ENCODE measurements around the gene PPP1R13B. TPM values are rescaled to one million over a fixed set of nuclear protein-coding genes. Genes with fewer than 3 reads are reported as not detected.

Gene PPP1R13B
- total RNA-seq, 2 donors from 2014 or later, result 17.8 to 29.6 TPM

DNA sequence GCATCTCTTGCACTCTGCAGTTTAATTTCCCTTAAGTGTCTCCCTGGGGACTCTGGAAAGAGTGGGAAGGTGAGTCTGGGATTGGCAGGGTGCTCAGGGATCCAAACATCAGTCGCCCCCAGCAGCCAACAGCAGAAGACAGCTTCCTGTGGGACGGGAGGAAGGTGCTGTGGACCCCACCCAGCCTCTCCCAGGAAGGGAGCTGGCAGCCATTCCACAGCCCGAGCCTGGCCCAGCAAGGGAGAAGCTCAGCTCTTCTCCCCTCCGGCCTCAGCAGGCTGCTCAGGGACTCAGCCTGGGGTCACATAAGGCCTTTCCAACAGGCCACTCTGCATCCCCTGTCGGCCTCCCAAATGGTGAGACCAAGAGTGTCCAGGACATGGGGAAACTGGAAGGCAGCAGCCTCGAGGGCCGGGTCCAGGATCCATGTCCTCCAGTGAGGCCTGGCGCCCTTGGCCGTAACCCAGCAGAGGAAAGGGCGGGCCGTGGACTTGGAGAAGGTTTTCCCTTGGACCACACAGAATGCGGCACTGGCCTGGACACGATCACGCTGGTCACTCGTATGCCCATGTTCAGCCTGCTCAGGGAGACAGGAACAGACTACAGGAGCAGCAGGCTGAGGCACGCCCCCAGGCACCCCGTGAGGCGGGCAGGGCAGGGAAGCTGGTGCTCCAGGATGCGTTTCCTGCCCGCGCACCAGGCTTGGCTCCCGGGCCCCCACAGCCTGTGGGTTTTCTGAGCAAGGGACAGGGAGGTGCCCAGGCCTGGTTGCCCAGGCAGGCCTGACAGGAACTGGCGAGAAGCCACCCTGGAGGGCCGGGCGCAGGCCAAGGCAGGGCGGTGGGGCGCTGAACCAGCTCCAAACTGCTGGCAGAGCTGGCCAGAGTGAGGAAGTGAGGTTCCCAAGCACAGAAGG lies 135.6 kb downstream of the PPP1R13B start:
- DNase-seq (ENCODE audit: low spot score), result peak; percentile 88
- intact Hi-C loops (cut with DNase I), result no loop called here

GRCh38 chr14:103710771-103711377 lies 136.5 kb downstream of the PPP1R13B start:
- no peak for DNase-seq (ENCODE audit: low spot score)
- intact Hi-C loops (cut with DNase I), result no loop called here

DNA sequence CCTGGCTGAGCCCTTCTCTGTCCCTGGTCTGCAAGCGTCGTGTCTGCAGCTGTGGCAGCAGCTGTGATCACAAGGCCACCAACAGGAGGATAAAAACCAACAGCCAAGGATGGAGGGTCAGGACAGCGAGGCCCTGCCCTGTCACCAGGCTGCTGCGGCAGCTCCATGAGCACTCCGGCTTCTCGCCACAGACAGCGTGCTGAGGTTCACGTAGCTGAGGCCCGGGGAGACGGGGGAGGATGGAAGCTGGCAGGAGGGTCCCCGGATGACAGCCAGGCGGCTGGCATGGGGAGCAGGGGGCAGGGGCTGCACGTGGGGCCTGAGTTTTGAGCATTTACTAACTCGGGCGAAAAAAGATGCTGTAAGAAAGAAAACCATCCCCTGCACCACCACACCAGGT lies 137.6 kb downstream of the PPP1R13B start:
- DNase-seq (ENCODE audit: low spot score), result no peak
- intact Hi-C loops (cut with DNase I), result no loop called here

DNA sequence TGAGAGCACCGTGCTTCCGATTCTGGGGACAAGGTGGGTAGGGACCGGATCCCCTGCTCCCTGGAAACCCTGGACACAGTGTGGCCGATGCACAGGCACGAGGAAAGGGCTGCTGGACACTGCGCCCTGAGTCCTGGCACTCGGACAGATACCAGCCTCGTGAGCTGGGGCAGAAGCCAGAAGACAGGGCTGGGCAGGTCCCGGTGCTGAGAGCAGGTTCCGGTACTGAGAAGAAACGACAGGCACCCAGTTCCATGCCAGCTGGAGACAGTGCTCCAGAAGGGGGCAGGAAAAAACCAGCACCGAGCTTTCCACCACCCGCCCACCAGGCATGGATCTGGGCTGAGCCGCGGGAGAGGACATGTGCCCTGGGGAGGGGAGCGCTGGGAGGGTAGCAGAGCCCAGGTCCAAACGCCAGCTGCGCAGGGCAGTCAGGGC lies 138.6 kb downstream of the PPP1R13B start:
- DNase-seq (ENCODE audit: low spot score), result no peak
- intact Hi-C loops (cut with DNase I), result no loop called here

DNA sequence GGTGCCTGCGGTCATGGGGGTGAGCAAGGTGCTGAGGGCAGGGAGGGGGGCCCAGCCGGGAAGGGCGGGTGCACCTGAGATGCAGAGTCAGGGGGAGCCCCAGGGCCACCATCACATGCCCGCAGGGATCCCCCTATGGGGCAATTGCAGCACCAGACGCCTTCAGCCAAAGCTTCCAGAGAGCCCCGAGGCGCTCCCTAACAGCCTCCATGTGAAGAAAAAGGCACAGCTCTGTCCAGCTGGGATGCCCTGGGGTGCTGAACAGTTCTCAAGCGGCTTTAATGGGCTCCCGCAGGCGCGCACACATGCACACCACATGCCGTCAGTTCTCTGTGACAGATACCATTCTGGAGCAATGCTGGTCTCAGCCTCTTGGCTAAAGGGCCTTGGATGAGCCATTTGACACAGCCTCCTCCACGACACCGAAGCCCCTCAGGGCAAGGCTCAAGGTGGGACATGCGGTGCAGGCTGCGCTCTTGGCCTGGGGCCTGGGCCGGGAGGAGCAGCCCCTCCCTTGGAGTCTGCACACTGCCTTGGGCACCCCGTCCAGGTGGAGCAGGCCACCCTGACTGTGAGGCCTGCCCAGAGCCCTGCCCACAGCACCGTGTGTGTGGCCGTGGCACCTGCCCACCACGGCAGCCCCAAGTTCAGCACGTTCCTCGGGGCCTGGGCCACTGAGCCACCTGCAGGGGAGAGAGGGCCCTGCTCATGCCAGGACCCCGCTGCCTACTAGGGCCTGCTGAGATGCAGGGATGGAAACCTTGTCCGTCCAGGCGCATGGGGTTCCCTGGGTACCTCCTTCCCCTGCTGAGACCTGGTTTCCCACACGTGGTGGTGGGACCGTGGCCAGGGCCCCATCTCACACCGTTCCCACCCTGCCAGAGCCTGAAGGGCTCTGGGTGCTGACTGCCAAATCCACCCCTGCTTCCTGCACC lies 139.8 kb downstream of the PPP1R13B start:
- DNase-seq (ENCODE audit: low spot score), result no peak
- intact Hi-C loops (cut with DNase I), result no loop called here

- intact Hi-C loops (cut with DNase I), result no loop called here
- no peak for DNase-seq (ENCODE audit: low spot score)
These were observed 140.6 kb downstream of the PPP1R13B start for GRCh38 chr14:103706551-103707328.

DNA sequence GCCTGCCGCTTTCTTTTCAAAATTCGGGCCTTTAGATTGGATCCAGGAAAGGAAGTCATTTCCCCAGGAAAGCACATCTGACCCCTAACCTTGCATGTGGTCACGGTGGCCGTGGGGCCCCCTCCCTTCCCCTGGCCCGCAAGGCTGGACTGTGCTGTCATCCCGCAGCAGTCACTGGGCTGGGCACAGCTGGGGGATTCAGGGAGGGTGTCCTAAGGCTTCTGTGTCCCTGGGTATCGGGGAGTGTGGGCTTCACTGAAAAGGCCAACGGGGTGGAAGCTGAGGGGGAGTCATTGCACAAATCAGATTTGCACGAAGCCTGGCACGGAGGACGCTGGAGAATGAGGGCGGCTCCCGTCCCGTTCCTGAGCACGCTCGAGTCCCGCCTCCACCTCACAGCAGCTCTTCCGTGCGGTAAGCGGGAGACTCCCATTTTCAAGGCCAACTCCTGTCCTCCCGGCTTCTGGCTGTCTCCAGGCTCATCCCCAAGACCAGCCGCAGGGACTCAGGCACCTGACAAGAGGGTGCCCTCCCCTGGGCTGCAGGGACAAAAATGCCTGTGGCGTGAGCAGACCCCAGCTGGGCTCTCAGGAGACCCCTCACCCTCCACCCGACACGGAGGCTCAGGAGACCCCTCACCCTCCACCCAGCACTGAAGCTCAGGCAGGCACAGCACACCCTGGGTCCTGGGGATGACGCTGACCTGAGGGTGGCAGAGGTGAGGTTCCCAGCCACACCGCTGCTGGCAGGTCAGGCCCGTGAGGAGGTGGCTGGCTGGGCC lies 141.7 kb downstream of the PPP1R13B start:
- DNase-seq (ENCODE audit: low spot score), result no peak
- intact Hi-C loops (cut with DNase I), result no loop called here

DNA sequence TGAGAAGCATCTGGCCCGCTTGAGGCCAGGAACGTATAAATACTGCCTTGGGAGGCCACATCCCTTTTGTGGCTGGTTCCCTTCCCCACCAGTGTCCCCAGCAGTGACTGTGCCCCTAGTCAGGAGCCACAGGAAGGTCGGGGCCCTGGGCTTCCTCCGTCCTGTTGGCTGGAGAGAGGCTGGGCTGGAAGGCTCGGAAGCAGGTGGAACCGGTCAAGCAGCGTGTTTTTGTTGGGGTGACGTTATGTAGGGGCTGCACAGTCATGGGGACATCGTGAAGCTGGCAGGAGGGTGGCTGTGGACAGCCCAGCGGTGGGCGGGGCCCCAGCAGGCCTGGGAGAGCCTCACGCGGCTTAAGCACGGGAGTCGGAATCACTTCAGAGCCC lies 142.3 kb downstream of the PPP1R13B start:
- intact Hi-C loops (cut with DNase I), result no loop called here
- DNase-seq (ENCODE audit: low spot score), result no peak

DNA sequence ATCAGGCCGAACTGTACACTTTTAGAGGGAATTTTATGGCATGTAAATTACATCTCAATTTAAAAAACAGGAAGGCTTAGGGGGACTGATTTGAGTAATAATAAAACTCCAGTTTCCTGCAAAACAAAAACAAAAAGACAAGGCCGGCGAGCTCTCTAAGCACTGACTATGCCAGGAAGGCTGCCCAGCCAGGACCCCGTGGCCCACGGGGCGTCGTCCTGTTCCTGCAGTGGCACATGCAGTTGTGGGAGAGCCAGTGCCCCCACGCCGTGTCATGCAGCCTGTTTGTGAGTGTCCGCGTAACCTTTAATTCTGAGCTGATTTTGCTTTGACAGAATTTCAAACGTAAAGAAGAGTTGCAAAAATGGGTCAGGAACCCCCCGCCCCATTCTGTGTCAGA lies 142.7 kb downstream of the PPP1R13B start:
- intact Hi-C loops (cut with DNase I), result loop anchor here in 1 of 2 donors (5.0 kb wide), 1 partner anchor 642 kb away; no protein-coding TSS in a partner anchor
- no peak for DNase-seq (ENCODE audit: low spot score)

DNA sequence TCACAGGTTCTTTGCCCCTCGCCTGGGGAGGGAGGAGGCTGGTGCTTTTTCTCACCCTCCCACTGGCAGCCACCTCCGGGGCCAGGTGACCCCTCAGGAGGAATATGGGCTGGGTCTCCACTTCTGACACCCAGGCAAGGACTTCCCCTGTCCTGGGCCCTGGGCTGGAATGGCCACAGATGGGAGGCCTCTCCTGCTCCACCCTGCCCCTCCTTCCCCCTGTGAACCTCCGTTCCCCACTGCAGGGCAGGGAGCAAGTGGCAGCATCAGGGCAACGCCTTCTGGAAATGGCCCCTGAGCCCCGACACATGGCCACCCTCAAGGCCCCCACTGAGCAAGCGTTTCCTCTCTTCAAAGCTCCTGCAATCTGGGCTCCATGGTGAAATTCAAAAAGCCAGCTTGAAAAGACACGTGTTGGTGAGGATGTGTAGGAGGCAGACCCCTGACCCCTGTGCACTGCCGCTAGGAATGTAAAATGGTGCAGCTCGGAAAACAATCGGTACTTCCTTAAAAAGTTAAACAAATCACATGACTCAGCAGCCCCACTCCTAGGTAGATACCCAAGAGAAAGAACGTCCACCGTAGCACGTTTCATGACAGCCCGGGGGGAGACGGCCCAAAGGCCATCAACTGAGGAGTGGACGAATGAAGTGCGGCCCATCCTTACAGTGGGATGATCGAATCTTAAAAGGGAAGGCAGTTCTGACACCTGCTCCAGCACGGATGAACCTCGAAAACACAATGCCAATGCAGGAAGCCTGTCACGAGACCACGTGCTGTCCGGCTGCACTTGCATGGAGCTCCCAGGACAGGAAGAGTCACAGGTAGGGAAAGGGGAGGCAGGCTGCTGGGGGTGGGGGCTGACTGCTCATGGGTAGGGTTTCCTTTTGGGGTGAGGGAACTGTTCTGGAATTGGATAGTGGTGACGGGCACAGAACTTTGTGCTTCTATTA lies 143.7 kb downstream of the PPP1R13B start:
- DNase-seq (ENCODE audit: low spot score), result no peak
- intact Hi-C loops (cut with DNase I), result loop anchor here in 1 of 2 donors (5.0 kb wide), 1 partner anchor 641 kb away; no protein-coding TSS in a partner anchor

- intact Hi-C loops (cut with DNase I), result loop anchor here in 1 of 2 donors (5.0 kb wide), 1 partner anchor 640 kb away; no protein-coding TSS in a partner anchor
- no peak for DNase-seq (ENCODE audit: low spot score)
These were observed 144.6 kb downstream of the PPP1R13B start for GRCh38 chr14:103702497-103703432.

- DNase-seq (ENCODE audit: low spot score), result no peak
- intact Hi-C loops (cut with DNase I), result loop anchor here in 1 of 2 donors (5.0 kb wide), 1 partner anchor 640 kb away; no protein-coding TSS in a partner anchor
These were observed 145.3 kb downstream of the PPP1R13B start for GRCh38 chr14:103702095-103702494.

DNA sequence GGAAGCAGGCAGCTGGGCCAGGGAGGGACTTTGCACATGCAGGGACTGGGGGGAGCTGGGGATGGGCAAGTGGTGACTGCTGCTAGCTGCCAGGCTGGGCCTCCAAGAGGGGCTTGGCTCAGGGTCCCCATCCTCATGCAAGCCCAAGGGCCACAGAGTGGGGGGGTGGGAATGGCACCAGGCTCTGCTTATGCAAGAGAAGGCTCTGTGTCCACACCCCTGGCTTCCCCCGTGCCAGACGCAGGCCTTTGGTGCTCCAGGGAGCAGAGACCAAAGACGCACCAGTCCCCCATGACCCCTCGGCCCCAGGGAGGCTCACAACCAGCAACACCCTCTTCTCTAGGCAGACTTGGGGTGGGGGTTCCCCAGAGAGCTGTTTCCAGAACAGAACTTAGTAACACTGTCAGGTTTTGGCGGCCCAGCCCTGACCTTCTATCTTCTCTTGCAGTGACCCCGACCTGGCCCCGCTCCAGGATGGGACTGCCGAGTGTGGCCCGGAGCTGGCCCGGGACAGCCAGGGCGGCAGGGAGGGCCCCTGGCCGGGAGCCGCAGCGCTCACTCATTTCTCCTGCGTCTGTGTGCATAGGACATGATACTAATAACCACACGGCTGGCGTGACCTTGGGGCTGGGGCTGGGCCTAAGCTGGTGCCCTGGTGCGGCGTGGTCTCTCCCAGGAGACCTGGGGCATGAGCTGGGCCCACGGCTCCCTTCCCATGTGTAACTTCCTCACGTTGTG lies 146.5 kb downstream of the PPP1R13B start:
- intact Hi-C loops (cut with DNase I), result loop anchor here in 1 of 2 donors (5.0 kb wide), 1 partner anchor 639 kb away; no protein-coding TSS in a partner anchor
- DNase-seq (ENCODE audit: low spot score), result no peak

DNA sequence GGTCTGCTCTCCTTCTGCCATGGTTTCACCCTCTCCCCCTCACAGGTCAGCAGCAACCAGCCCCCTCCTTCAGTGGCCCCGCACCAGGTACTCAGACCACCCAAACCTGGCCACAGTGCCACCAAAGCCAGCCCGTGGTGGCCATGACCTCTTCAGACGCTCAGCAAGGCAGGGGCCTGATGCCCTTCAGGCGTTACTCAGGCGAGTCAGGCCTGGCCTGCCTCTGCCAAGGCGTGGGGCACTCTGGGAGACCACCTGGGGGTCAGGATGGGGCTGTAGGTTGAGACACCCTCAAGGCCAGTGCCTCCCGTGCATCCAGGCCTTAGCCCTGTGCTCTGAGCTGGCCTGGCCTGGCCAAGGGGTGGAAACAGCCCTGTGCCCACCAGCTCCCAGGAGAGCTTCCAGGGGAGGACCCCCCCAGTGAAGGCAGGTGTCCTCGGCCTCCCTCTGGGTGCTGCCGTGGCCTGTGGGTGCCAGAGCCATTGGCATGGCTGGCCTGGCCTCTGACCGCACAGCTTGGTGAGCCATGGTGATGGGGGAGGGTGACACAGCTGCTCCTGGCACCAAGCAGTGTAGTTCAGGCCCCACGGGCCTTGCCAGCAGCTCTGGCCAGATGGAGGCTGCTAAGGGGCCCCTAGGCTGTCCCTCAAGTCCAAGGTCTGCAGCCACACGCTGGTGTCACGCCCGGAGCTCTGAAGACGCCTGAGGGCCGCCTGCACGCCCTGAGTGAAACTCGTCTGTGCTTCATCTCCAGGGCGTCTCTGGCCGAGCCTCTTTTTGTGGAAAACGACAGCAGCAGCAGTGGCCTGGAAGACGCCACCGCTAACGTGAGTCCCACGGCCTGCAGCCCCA lies 147.2 kb downstream of the PPP1R13B start:
- DNase-seq (ENCODE audit: low spot score), result no peak
- intact Hi-C loops (cut with DNase I), result loop anchor here in 1 of 2 donors (5.0 kb wide), 1 partner anchor 638 kb away; no protein-coding TSS in a partner anchor
